Keratinocyte (primary cell): Measurements from ENCODE around the gene TPCN2.

Source experiments
- CTCF ChIP-seq, 3 experiments: IDR thresholded peaks in 1 of 3; conservative IDR thresholded peaks in 1 of 3; optimal IDR thresholded peaks in 1 of 3; 2 replicates in 2 of 3; 3 replicates in 1 of 3; pipeline versions ENCODE3 to v1.5.1; 2011; ENCODE audit warnings: low read length in 3 of 3, mild to moderate bottlenecking in 3 of 3, moderate library complexity in 2 of 3, control low read depth in 1 of 3, inconsistent platforms in 1 of 3; ENCODE audit not compliant: insufficient read depth in 2 of 3; ENCODE audit errors: extremely low read depth in 1 of 3
- EZH2 ChIP-seq: IDR thresholded peaks from one replicate; pipeline ENCODE4 v1.6.1; 2012; ENCODE audit warnings: inconsistent platforms, mild to moderate bottlenecking, low read length, moderate library complexity

- no peak for TF ChIP-seq CTCF (optimal IDR thresholded peaks at IDR 0.05 in 1 of 3, IDR thresholded peaks at IDR 0.05 in 1 of 3, conservative IDR thresholded peaks at IDR 0.05 in 1 of 3; ENCODE audit: extremely low read depth in 1 of 3, insufficient read depth in 2 of 3, low read length in 3 of 3)
- TF ChIP-seq EZH2 = no peak
Observed at GRCh38 chr11:69131121-69131566, 82.4 kb downstream of the TPCN2 start.
